HG03575 (cell line): ENCODE data around the gene TNFRSF21.
A peak's percentile ranks its signal among the peaks of the same experiment; 100 is the strongest.
"Not testable (repeated sequence)": the region's sequence is repeated elsewhere in the genome, so short reads cannot be mapped to it uniquely, and the experiment has no call there.

Source experiments
- ATAC-seq: cut with Tn5 transposase; IDR thresholded peaks from one replicate; pipeline ENCODE4 v1.9.1; 2021; ENCODE audit not compliant: unreplicated experiment, insufficient number of reproducible peaks, low FRiP score; ENCODE audit errors: extremely low read depth

TNFRSF21 gene

DNA sequence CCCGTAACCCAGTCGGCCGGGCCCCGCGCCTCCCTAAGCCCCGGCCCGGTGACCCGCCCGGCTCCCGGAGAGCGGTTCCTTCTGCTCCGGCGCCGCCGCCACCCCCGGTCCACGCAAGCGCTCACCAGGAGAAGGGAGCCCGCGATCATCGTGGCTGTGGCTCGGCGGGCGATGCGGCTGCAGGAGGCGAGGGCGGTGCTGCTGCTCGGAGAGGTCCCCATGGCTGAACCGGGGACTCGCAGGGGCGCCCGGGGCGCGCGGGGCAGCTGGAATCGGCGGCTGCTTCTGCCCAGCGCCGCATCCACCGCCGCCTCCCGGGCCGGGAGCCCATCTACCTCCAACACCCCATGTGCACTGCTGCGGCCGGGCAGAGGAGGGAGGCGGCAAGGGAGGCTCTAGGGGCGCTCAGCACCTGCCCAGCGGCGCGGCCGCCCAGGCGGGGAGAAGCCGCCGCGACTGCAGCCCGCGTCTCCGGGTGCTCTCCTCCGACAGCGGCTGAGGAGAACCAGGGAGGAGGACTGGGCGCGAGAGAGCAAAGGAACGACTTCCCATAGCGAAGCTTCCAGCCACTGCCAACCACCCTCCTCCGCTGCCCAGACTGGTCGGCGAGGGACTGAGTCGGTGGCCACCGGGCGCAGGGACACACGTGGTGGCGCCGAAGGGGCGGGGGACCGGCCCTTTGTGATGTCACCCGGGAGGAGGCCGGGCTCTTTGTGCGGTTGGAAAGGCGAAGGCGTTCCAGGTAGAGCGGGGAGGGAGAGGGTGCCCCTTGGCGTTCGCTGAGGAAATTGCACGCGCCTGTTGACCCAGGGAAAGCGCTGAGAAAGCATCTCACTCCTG is at the start of gene TNFRSF21:
Gene TNFRSF21 (minus strand): TSS at position 615 of the 840 bp plus-strand sequence. CDS start 394 bp downstream, at position 221.
- ATAC-seq = peak; percentile 98

- no peak for ATAC-seq
These were observed 48.9 kb upstream of the TNFRSF21 start for GRCh38 chr6:47358440-47359225.

- peak; percentile 56 for ATAC-seq
These were observed 48.1 kb upstream of the TNFRSF21 start for GRCh38 chr6:47357827-47358226.

DNA sequence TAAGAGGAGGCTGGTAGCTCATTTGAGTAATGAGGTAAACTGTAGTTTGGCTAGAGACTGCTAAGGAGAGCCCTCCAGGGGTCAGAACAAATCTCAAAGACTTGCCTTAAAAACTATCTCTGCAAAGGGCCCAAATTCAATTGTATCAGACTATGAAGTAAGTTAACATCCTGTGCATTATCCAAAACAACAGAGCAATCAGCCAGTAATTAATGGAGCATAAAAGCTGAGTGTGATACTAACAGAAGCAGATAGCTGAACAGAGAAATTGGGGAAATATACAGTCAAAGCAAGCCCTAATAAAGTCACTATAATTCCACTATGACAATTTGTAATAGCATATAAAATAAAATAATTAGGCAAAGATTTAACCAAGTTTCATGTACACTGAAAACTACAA is 45.8 kb upstream of the TNFRSF21 start:
- ATAC-seq = no peak

DNA sequence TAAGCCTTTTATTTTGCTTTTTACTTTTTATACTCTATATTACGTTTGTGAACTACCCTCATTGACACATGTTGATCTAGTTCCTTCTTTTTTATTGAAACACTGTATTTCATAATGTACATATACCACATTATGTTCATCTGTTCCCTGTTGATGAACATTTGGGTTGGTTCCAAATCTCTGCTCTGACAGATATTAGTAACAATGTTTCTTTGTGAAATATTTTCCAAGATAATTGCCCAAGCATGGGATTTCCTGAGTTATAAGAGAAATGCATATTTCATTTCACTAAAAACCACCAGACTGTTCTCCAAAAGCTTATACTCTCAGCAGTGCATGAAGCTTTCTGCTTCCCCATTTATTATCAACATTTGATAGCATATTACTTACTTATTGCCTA is 44.2 kb upstream of the TNFRSF21 start:
- ATAC-seq = no peak

DNA sequence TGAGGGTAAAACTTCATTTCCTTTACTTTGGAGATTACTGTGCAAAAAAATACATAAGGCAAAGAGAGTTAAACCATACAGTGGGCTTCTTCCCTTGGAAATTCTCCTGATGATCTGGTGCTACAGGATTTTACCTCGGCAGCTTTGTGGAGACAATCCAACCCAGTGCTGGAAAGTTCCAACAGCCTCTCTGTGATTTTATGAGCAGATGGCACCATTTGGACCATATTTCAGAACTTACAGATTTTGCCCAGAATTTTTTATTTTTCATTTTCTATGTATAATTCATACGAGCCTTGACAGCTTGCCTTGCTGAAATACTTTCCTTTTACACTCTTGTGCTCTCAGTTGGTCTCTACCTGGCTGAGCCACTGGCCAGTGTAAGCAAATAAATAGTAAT is 43.3 kb upstream of the TNFRSF21 start:
- ATAC-seq = no peak

- ATAC-seq = no peak
These were observed 42.7 kb upstream of the TNFRSF21 start for GRCh38 chr6:47352194-47352920.

- ATAC-seq = no peak
These were observed 41.9 kb upstream of the TNFRSF21 start for GRCh38 chr6:47351621-47352020.

- ATAC-seq = no peak
These were observed 40.2 kb upstream of the TNFRSF21 start for GRCh38 chr6:47349931-47350330.

- no peak for ATAC-seq
These were observed 38.7 kb upstream of the TNFRSF21 start for GRCh38 chr6:47348316-47348863.

GRCh38 chr6:47345761-47346160 is 36.1 kb upstream of the TNFRSF21 start:
- no peak for ATAC-seq

DNA sequence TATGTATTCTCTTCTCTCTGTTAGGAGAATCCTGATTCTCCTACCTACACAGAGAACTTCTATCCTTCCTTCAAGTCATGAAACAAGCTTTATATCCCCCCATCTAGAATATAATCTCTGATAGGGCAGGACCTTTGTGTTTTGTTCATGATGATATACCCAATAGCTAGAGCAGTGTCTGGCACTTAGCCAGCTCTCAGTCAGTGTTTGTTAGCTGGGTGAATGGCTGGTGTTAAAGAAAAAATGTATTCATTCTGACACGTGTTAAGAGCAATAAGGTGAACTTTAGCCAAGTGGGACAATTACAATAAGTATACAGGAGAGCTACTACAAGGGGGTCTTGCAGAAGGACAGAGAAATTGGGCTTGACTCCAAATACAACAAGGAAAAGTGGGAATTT is 34.3 kb upstream of the TNFRSF21 start:
- no peak for ATAC-seq

- ATAC-seq = no peak
These were observed 33.9 kb upstream of the TNFRSF21 start for GRCh38 chr6:47343600-47343999.

GRCh38 chr6:47342824-47343223 is 33.1 kb upstream of the TNFRSF21 start:
- no peak for ATAC-seq

DNA sequence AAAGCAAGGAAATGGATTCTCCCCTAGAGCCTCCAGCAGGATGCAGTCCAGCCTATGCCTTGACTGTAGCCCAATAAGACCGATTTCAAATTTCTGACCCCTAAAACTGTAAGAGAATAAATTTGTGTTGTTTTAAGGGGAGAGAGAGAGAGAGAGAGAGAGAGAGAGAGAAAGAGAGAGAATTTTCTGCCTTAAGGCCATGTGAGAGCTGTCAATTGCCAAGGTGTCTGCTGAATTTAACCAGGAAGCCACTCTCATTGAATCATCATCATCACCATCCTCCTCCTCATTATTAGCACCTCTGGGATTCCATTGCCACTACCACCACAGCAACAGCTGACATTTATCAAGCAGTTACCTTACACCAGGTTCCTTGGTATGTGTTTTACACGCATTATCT is 27.8 kb upstream of the TNFRSF21 start:
- ATAC-seq = no peak

- no peak for ATAC-seq
These were observed 26.6 kb upstream of the TNFRSF21 start for GRCh38 chr6:47336334-47336733.

- ATAC-seq = peak; percentile 84
These were observed 25.8 kb upstream of the TNFRSF21 start for GRCh38 chr6:47335466-47335865.

DNA sequence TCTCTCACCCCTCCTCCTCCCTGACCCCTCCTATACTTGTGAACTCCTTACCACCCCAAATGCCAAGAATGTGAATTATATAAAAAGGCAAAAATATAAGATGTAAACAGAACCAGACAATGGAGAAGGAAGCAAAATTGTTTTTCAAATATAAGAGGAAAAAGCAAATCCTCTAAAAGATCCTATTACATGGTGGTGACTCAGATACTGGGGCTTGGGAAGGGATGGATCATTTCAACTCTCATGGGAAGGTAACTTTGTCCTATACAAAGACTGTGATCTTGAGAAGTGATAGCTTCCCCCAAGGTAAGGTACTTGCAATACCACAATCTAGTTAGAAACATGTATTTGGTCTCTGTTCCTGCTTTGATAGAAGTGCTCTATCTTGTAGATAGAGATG is 24.6 kb upstream of the TNFRSF21 start:
- ATAC-seq = no peak

DNA sequence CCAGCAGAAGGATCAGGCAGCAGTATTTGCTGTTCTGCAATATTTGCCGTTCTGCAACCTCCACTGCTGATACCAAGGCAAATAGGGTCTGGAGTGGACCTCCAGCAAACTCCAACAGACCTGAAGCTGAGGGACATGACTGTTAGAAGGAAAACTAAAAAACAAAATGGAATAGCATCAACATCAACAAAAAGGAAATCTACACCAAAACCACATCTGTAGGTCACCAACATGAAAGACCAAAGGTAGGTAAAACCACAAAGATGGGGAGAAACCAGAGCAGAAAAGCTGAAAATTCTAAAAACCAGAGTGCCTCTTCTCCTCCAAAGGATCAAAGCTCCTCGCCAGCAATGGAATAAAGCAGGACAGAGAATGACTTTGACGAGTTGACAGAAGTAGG is 18.9 kb upstream of the TNFRSF21 start:
- ATAC-seq = not testable (repeated sequence)
